ENCODE measurements around the gene SMIM9. TPM values are rescaled to one million over a fixed set of nuclear protein-coding genes. Genes with fewer than 3 reads are reported as not detected.

The SMIM9 gene
- total RNA-seq, 1 experiment from 2014 or later, result not detected

- intact Hi-C loops (cut with micrococcal nuclease; ENCODE audit: unreplicated experiment), result no loop called here
- no peaks in the 10 kb centered on the region for H3K9me3 ChIP-seq (ENCODE audit: low read depth, low read length, poor library complexity, severe bottlenecking)
- H3K4me1 ChIP-seq (ENCODE audit: insufficient read depth, low read length, poor library complexity, severe bottlenecking), result no peaks in the 10 kb centered on the region
- H3K4me3 ChIP-seq (ENCODE audit: low read depth, low read length, poor library complexity, severe bottlenecking), result no peak overlapping the region
- CTCF ChIA-PET, result no interaction called here
- no peaks in the 10 kb centered on the region for H3K36me3 ChIP-seq (ENCODE audit: insufficient read depth, low read length, poor library complexity, severe bottlenecking)
- no peaks in the 10 kb centered on the region for H3K27me3 ChIP-seq (replicated peaks; ENCODE audit: insufficient read depth, low read depth, low read length, poor library complexity)
- TF ChIP-seq EZH2 (IDR thresholded peaks at IDR 0.05; ENCODE audit: borderline replicate concordance, low read depth, low read length, poor library complexity, severe bottlenecking), result no peak
- no peak for TF ChIP-seq CTCF (conservative IDR thresholded peaks at IDR 0.05; ENCODE audit: low read depth, low read length)
- POLR2A ChIA-PET (ENCODE audit: low non-redundant PET), result no interaction called here
- H3K27ac ChIP-seq (ENCODE audit: low read depth, low read length, poor library complexity, severe bottlenecking), result no peak overlapping the region
- no peak for DNase-seq (ENCODE audit: low spot score)
- BruUV-seq (replicated peaks), result no TSS peak
Observed at GRCh38 chrX:154836163-154836562, 1.7 kb upstream of the SMIM9 start.

DNA sequence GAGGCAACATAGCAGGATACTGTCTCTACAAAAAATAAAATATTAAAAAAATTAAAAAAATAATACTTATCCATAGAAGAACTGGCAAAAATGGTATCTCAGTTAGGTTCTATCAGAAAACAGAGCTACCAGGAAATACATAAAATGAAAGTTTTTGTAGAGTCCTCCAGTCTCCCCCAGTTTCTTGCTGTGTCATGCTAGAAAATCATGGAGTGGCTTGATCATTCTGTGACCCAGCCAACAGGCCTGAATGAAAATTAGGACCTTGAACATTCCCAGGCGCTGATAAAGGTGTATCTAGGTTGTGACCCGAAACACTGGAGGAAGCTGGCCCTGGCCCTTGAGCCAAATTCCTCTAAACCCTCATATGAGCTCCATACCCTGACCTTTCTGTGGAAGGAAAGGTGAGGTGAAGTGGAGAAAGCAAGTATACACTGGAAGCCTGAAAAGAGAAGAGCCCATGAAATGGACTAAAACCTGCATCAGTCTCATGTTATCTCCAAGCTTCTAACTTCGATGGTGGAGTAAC, 652 bp downstream of the SMIM9 start:
- ChIA-PET CTCF (no interaction called here), POLR2A (ENCODE audit: low non-redundant PET) (no interaction called here)
- Histone ChIP-seq H3K27me3 (replicated peaks; ENCODE audit: insufficient read depth, low read depth, low read length, poor library complexity) (no peaks in the 10 kb centered on the region), H3K36me3 (ENCODE audit: insufficient read depth, low read length, poor library complexity, severe bottlenecking) (no peaks in the 10 kb centered on the region), H3K4me3 (ENCODE audit: low read depth, low read length, poor library complexity, severe bottlenecking) (no peak overlapping the region), H3K27ac (ENCODE audit: low read depth, low read length, poor library complexity, severe bottlenecking) (no peak overlapping the region), H3K4me1 (ENCODE audit: insufficient read depth, low read length, poor library complexity, severe bottlenecking) (no peaks in the 10 kb centered on the region), H3K9me3 (ENCODE audit: low read depth, low read length, poor library complexity, severe bottlenecking) (no peaks in the 10 kb centered on the region)
- DNase-seq (ENCODE audit: low spot score), result no peak
- intact Hi-C loops (cut with micrococcal nuclease; ENCODE audit: unreplicated experiment), result no loop called here
- BruUV-seq (replicated peaks), result no TSS peak
- TF ChIP-seq EZH2 (IDR thresholded peaks at IDR 0.05; ENCODE audit: borderline replicate concordance, low read depth, low read length, poor library complexity, severe bottlenecking) (no peak), CTCF (conservative IDR thresholded peaks at IDR 0.05; ENCODE audit: low read depth, low read length) (no peak)

- ChIA-PET POLR2A (ENCODE audit: low non-redundant PET) (no interaction called here), CTCF (no interaction called here)
- no peaks in the 10 kb centered on the region for H3K36me3 ChIP-seq (ENCODE audit: insufficient read depth, low read length, poor library complexity, severe bottlenecking)
- H3K4me3 ChIP-seq (ENCODE audit: low read depth, low read length, poor library complexity, severe bottlenecking), result no peak overlapping the region
- H3K27ac ChIP-seq (ENCODE audit: low read depth, low read length, poor library complexity, severe bottlenecking), result no peak overlapping the region
- no TSS peak for BruUV-seq (replicated peaks)
- H3K9me3 ChIP-seq (ENCODE audit: low read depth, low read length, poor library complexity, severe bottlenecking), result no peaks in the 10 kb centered on the region
- TF ChIP-seq EZH2 (IDR thresholded peaks at IDR 0.05; ENCODE audit: borderline replicate concordance, low read depth, low read length, poor library complexity, severe bottlenecking) (no peak), CTCF (conservative IDR thresholded peaks at IDR 0.05; ENCODE audit: low read depth, low read length) (no peak)
- intact Hi-C loops (cut with micrococcal nuclease; ENCODE audit: unreplicated experiment), result no loop called here
- no peaks in the 10 kb centered on the region for H3K4me1 ChIP-seq (ENCODE audit: insufficient read depth, low read length, poor library complexity, severe bottlenecking)
- H3K27me3 ChIP-seq (replicated peaks; ENCODE audit: insufficient read depth, low read depth, low read length, poor library complexity), result no peaks in the 10 kb centered on the region
- DNase-seq (ENCODE audit: low spot score), result no peak
Observed at GRCh38 chrX:154829926-154830442, 4.5 kb downstream of the SMIM9 start.
